MM.1S (cell line): Measurements from ENCODE around the gene UBE2E2.

Experiments
- DNase-seq: peaks from one replicate; pipeline ENCODE4 v3.0.0-alpha.2; 2015
- H2AFZ ChIP-seq: fragments of 300-600 bp; sonication (generic); 2 replicates; pipeline ENCODE4 v1.6.0; 2016; ENCODE audit warnings: antibody characterized with exemption, low read length
- H3F3A ChIP-seq: fragments of 300-600 bp; sonication (generic); 2 replicates; pipeline ENCODE4 v1.6.1; 2016; ENCODE audit warnings: mild to moderate bottlenecking, antibody characterized with exemption, low read length, moderate library complexity, mixed read lengths; ENCODE audit not compliant: insufficient read depth
- H3K27ac ChIP-seq: fragments of 300-600 bp; sonication (generic); 2 replicates; pipeline ENCODE4 v1.5.1; 2016; ENCODE audit warnings: mild to moderate bottlenecking, low read length
- H3K27me3 ChIP-seq: fragments of 300-600 bp; sonication (generic); replicated peaks from 2 replicates; pipeline ENCODE4 v1.6.0; 2016; ENCODE audit warnings: low read length; ENCODE audit not compliant: insufficient read depth
- H3K36me3 ChIP-seq: fragments of 300-600 bp; sonication (generic); replicated peaks from 2 replicates; pipeline ENCODE4 v1.6.1; 2016; ENCODE audit warnings: mild to moderate bottlenecking, low read length, mixed read lengths; ENCODE audit not compliant: insufficient read depth
- H3K4me1 ChIP-seq: fragments of 300-600 bp; sonication (generic); 2 replicates; pipeline ENCODE4 v1.6.1; 2016; ENCODE audit warnings: low read length, mixed read lengths
- H3K4me2 ChIP-seq: fragments of 300-600 bp; sonication (generic); 2 replicates; pipeline ENCODE4 v1.6.0; 2016; ENCODE audit warnings: low read depth, low read length
- H3K4me3 ChIP-seq: fragments of 300-600 bp; sonication (generic); 2 replicates; pipeline ENCODE4 v1.5.1; 2016; ENCODE audit warnings: low read length, mixed read lengths
- H3K79me2 ChIP-seq: fragments of 300-600 bp; sonication (generic); 2 replicates; pipeline ENCODE4 v1.6.1; 2016; ENCODE audit warnings: mixed run types, low read length, mixed read lengths
- H3K9ac ChIP-seq: fragments of 300-600 bp; sonication (generic); 2 replicates; pipeline ENCODE4 v1.6.1; 2016; ENCODE audit warnings: low read length, mixed read lengths
- H3K9me2 ChIP-seq: fragments of 300-600 bp; sonication (generic); replicated peaks from 2 replicates; pipeline ENCODE4 v1.6.1; 2016; ENCODE audit warnings: mild to moderate bottlenecking, low read length, mixed read lengths; ENCODE audit not compliant: insufficient read depth
- H3K9me3 ChIP-seq: fragments of 300-600 bp; sonication (generic); replicated peaks from 2 replicates; pipeline ENCODE4 v1.6.1; 2016; ENCODE audit warnings: mild to moderate bottlenecking, low read length, mixed read lengths; ENCODE audit not compliant: insufficient read depth
- H4K20me1 ChIP-seq: fragments of 300-600 bp; sonication (generic); 2 replicates; pipeline ENCODE4 v1.6.1; 2016; ENCODE audit warnings: mild to moderate bottlenecking, low read length, moderate library complexity, mixed read lengths; ENCODE audit not compliant: insufficient read depth
- CTCF ChIP-seq: fragments of 300-600 bp; sonication (generic); IDR thresholded peaks from 2 replicates; pipeline ENCODE4 v1.5.1; 2016; ENCODE audit warnings: antibody characterized with exemption, low read length, mixed read lengths
- EZH2 ChIP-seq: fragments of 300-600 bp; sonication (generic); optimal IDR thresholded peaks from 2 replicates; pipeline ENCODE3; 2017; ENCODE audit warnings: low read depth, mild to moderate bottlenecking, antibody characterized with exemption, low read length, mixed read lengths
- EZH2phosphoT487 ChIP-seq: fragments of 300-600 bp; sonication (generic); IDR thresholded peaks from 2 replicates; pipeline ENCODE4 v1.6.1; 2018; ENCODE audit warnings: antibody characterized with exemption, low read length

Gene UBE2E2

GRCh38 chr3:23303601-23304217 is 100.6 kb downstream of the UBE2E2 start:
- Histone ChIP-seq H3K27ac (no peak overlapping the region), H3K9me3 (no peaks in the 10 kb centered on the region), H3K9me2 (no peaks in the 10 kb centered on the region), H2AFZ (no peak overlapping the region), H3K4me1 (no peaks in the 10 kb centered on the region), H4K20me1 (no peaks in the 10 kb centered on the region), H3K27me3 (no peaks in the 10 kb centered on the region), H3F3A (no peaks in the 10 kb centered on the region), H3K4me3 (no peak overlapping the region), H3K36me3 (no peaks in the 10 kb centered on the region), H3K9ac (no peak overlapping the region), H3K79me2 (peaks cover 34% of the 10 kb centered on the region), H3K4me2 (no peak overlapping the region)
- no peak for DNase-seq
- no peak for TF ChIP-seq EZH2
- TF ChIP-seq CTCF = no peak
- no peak for TF ChIP-seq EZH2phosphoT487

- H3K9me2 ChIP-seq = no peaks in the 10 kb centered on the region
- TF ChIP-seq EZH2phosphoT487 = no peak
- TF ChIP-seq CTCF = no peak
- TF ChIP-seq EZH2 = no peak
- H3K9ac ChIP-seq = no peak overlapping the region
- H2AFZ ChIP-seq = no peak overlapping the region
- H3K4me1 ChIP-seq = no peaks in the 10 kb centered on the region
- no peak overlapping the region for H3K4me2 ChIP-seq
- H4K20me1 ChIP-seq = no peaks in the 10 kb centered on the region
- H3K79me2 ChIP-seq = peaks cover 34% of the 10 kb centered on the region
- H3K36me3 ChIP-seq = no peaks in the 10 kb centered on the region
- H3K9me3 ChIP-seq = no peaks in the 10 kb centered on the region
- no peak overlapping the region for H3K27ac ChIP-seq
- DNase-seq = no peak
- H3K4me3 ChIP-seq = no peak overlapping the region
- H3F3A ChIP-seq = no peaks in the 10 kb centered on the region
- no peaks in the 10 kb centered on the region for H3K27me3 ChIP-seq
These were observed 101.3 kb downstream of the UBE2E2 start for GRCh38 chr3:23304424-23304823.

DNA sequence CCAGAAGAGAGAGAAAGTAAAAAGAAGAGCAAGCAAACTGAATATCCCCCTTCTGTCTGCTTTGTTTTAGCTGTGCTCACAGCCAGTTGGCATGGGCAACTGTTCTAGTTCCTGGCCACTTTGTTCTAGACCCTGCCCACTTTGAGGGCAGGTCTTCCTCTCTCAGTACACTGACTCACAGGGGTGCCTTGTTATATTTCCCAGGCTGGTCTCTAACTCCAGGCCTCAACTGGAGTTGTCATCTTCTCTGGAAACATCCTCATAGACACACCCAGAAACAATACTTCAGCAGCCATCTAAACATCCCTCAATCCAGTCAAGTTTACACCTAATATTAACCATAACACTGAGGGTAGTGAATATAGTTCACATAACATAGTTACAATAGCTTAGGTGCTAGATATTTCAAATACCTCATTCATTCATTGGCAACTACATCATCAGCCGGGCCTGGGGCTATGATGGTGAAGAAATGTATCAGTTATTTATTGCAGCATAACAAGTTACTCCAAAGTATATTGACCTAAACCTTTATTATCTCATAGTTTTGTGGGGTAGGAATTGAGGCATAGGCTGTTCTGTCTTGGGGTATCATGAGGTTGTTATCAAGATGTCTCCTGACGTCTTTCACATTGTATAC is 106.0 kb downstream of the UBE2E2 start:
- Histone ChIP-seq H3F3A (no peaks in the 10 kb centered on the region), H3K4me1 (no peaks in the 10 kb centered on the region), H3K9me3 (no peaks in the 10 kb centered on the region), H3K4me3 (no peak overlapping the region), H3K4me2 (no peak overlapping the region), H3K27ac (no peak overlapping the region), H3K9ac (no peak overlapping the region), H3K27me3 (no peaks in the 10 kb centered on the region), H4K20me1 (no peaks in the 10 kb centered on the region), H3K36me3 (no peaks in the 10 kb centered on the region), H3K9me2 (no peaks in the 10 kb centered on the region), H3K79me2 (peaks cover 20% of the 10 kb centered on the region), H2AFZ (no peak overlapping the region)
- DNase-seq = no peak
- TF ChIP-seq CTCF (no peak), EZH2 (no peak), EZH2phosphoT487 (no peak)
